ENCODE measurements around the gene GNG4. TPM values are rescaled to one million over a fixed set of nuclear protein-coding genes. Genes with fewer than 3 reads are reported as not detected.

GNG4 gene
- total and polyA plus RNA-seq, 2 experiments from 2014 or later, result 0.32 to 1.2 TPM

GRCh38 chr1:235675152-235675890, 25.7 kb upstream of the GNG4 start:
- Histone ChIP-seq H3K9me3 (ENCODE audit: low read depth) (no peaks in the 10 kb centered on the region), H3K36me3 (ENCODE audit: low read depth) (peaks cover 15% of the 10 kb centered on the region), H4K20me1 (ENCODE audit: insufficient read depth) (no peaks in the 10 kb centered on the region), H3K4me1 (ENCODE audit: insufficient read depth) (no peaks in the 10 kb centered on the region), H3K4me3 (no peak overlapping the region), H3K27me3 (replicated peaks; ENCODE audit: insufficient read depth) (no peaks in the 10 kb centered on the region), H3K9ac (no peak overlapping the region), H3K27ac (no peak overlapping the region), H3K4me2 (ENCODE audit: unreplicated experiment) (no peak overlapping the region), H3K79me2 (ENCODE audit: insufficient read depth) (no peaks in the 10 kb centered on the region), H2AFZ (no peak overlapping the region), H3K9me2 (ENCODE audit: insufficient read depth) (no peaks in the 10 kb centered on the region), H3F3A (ENCODE audit: insufficient read depth) (no peaks in the 10 kb centered on the region)
- in situ Hi-C loops (cut with MboI), result no loop called here
- DNase-seq, result no peak
- 96% methylated on average over 10 of the region's 10 CpGs for WGBS, 2 experiments (ENCODE audit: low coverage in 1 of 2, low lambda C conversion rate in 2 of 2, missing lambda C conversion rate in 2 of 2)
- TF ChIP-seq EZH2 (IDR thresholded peaks at IDR 0.05; ENCODE audit: insufficient read depth, poor library complexity, severe bottlenecking) (no peak), EZH2phosphoT487 (IDR thresholded peaks at IDR 0.05; ENCODE audit: insufficient read depth, low read depth) (no peak)

GRCh38 chr1:235673981-235674380, 24.4 kb upstream of the GNG4 start:
- Histone ChIP-seq H3K27me3 (replicated peaks; ENCODE audit: insufficient read depth) (no peaks in the 10 kb centered on the region), H3K9me2 (ENCODE audit: insufficient read depth) (no peaks in the 10 kb centered on the region), H3F3A (ENCODE audit: insufficient read depth) (no peaks in the 10 kb centered on the region), H3K36me3 (ENCODE audit: low read depth) (peaks cover 20% of the 10 kb centered on the region), H3K79me2 (ENCODE audit: insufficient read depth) (no peaks in the 10 kb centered on the region), H3K4me3 (no peak overlapping the region), H3K4me1 (ENCODE audit: insufficient read depth) (no peaks in the 10 kb centered on the region), H2AFZ (no peak overlapping the region), H3K9ac (no peak overlapping the region), H4K20me1 (ENCODE audit: insufficient read depth) (no peaks in the 10 kb centered on the region), H3K4me2 (ENCODE audit: unreplicated experiment) (no peak overlapping the region), H3K27ac (no peak overlapping the region), H3K9me3 (ENCODE audit: low read depth) (no peaks in the 10 kb centered on the region)
- DNase-seq, result no peak
- 81 to 83% methylated on average over 7 of the region's 7 CpGs for WGBS, 2 experiments (ENCODE audit: low coverage in 1 of 2, low lambda C conversion rate in 2 of 2, missing lambda C conversion rate in 2 of 2)
- in situ Hi-C loops (cut with MboI), result no loop called here
- TF ChIP-seq EZH2phosphoT487 (IDR thresholded peaks at IDR 0.05; ENCODE audit: insufficient read depth, low read depth), result no peak
- TF ChIP-seq EZH2 (IDR thresholded peaks at IDR 0.05; ENCODE audit: insufficient read depth, poor library complexity, severe bottlenecking), result no peak

GRCh38 chr1:235671992-235672391, 22.4 kb upstream of the GNG4 start:
- Histone ChIP-seq H3K9me2 (ENCODE audit: insufficient read depth) (no peaks in the 10 kb centered on the region), H3K4me3 (no peak overlapping the region), H4K20me1 (ENCODE audit: insufficient read depth) (no peaks in the 10 kb centered on the region), H3K36me3 (ENCODE audit: low read depth) (peaks cover 20% of the 10 kb centered on the region), H3K79me2 (ENCODE audit: insufficient read depth) (no peaks in the 10 kb centered on the region), H2AFZ (no peak overlapping the region), H3K9ac (no peak overlapping the region), H3F3A (ENCODE audit: insufficient read depth) (no peaks in the 10 kb centered on the region), H3K4me2 (ENCODE audit: unreplicated experiment) (no peak overlapping the region), H3K4me1 (ENCODE audit: insufficient read depth) (no peaks in the 10 kb centered on the region), H3K27me3 (replicated peaks; ENCODE audit: insufficient read depth) (no peaks in the 10 kb centered on the region), H3K9me3 (ENCODE audit: low read depth) (no peaks in the 10 kb centered on the region), H3K27ac (no peak overlapping the region)
- TF ChIP-seq EZH2phosphoT487 (IDR thresholded peaks at IDR 0.05; ENCODE audit: insufficient read depth, low read depth) (no peak), EZH2 (IDR thresholded peaks at IDR 0.05; ENCODE audit: insufficient read depth, poor library complexity, severe bottlenecking) (no peak)
- in situ Hi-C loops (cut with MboI), result no loop called here
- no peak for DNase-seq
- 96% methylated on average over 1 of the region's 1 CpG for WGBS, 2 experiments (ENCODE audit: low coverage in 1 of 2, low lambda C conversion rate in 2 of 2, missing lambda C conversion rate in 2 of 2)

- H3K27me3 ChIP-seq (replicated peaks; ENCODE audit: insufficient read depth), result no peaks in the 10 kb centered on the region
- H3K4me3 ChIP-seq, result no peak overlapping the region
- no peaks in the 10 kb centered on the region for H3K79me2 ChIP-seq (ENCODE audit: insufficient read depth)
- H4K20me1 ChIP-seq (ENCODE audit: insufficient read depth), result no peaks in the 10 kb centered on the region
- no peak overlapping the region for H3K9ac ChIP-seq
- DNase-seq, result no peak
- WGBS, 2 experiments (ENCODE audit: low coverage in 1 of 2, low lambda C conversion rate in 2 of 2, missing lambda C conversion rate in 2 of 2), result 91 to 97% methylated on average over 8 of the region's 8 CpGs
- no peak overlapping the region for H2AFZ ChIP-seq
- no peak for TF ChIP-seq EZH2 (IDR thresholded peaks at IDR 0.05; ENCODE audit: insufficient read depth, poor library complexity, severe bottlenecking)
- TF ChIP-seq EZH2phosphoT487 (IDR thresholded peaks at IDR 0.05; ENCODE audit: insufficient read depth, low read depth), result no peak
- H3K36me3 ChIP-seq (ENCODE audit: low read depth), result peaks cover 13% of the 10 kb centered on the region
- H3K4me2 ChIP-seq (ENCODE audit: unreplicated experiment), result no peak overlapping the region
- no peaks in the 10 kb centered on the region for H3K9me2 ChIP-seq (ENCODE audit: insufficient read depth)
- no peaks in the 10 kb centered on the region for H3K9me3 ChIP-seq (ENCODE audit: low read depth)
- H3F3A ChIP-seq (ENCODE audit: insufficient read depth), result no peaks in the 10 kb centered on the region
- no peaks in the 10 kb centered on the region for H3K4me1 ChIP-seq (ENCODE audit: insufficient read depth)
- in situ Hi-C loops (cut with MboI), result no loop called here
- H3K27ac ChIP-seq, result no peak overlapping the region
Observed at GRCh38 chr1:235670157-235670776, 20.7 kb upstream of the GNG4 start.

All from GM23248 (cell line).